ENCODE measurements around the gene CARNS1. TPM values are rescaled to one million over a fixed set of nuclear protein-coding genes. Genes with fewer than 3 reads are reported as not detected.

The CARNS1 gene
- total and polyA plus RNA-seq, 2 of the 13 experiments (the other 11 are each of a cell fraction or from before 2014, with no cell fraction given): not detected

DNA sequence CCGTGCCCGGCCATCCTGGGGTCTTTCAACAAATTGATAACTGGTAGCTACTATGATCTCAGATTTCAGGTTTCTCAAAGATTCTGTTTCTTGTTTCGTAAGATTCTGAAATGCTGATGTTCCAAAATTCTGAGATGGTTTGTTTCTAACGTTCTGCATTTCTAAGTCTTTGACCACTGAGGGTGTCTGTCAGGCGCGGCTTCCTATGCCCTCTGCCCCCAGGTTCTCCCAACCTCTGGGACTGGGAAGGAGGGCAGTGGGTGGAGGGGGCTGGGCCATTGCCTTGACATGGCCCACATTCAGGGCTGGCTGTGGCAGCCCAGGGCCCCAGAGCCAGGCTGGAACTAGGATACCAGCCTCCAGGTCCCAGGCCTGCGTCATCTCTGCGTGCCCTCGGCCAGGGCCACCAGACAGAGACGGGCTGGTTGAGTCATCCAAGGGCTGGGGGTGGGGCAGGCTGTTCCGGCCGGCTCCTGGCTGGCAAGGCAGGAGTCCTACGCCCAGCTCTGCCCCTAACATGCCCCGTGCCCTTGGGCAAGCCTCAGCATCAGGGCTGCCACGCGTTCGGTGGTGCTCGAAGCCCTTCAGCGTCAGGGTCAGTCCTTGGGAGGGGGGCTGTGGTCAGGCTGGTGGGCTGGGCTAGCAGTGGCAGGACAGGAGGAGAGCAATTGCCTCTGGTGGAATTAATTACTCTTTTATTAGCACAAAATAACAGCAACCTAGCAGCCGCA lies 48.4 kb downstream of the CARNS1 start (continued):
- TF ChIP-seq, protein P1, sequence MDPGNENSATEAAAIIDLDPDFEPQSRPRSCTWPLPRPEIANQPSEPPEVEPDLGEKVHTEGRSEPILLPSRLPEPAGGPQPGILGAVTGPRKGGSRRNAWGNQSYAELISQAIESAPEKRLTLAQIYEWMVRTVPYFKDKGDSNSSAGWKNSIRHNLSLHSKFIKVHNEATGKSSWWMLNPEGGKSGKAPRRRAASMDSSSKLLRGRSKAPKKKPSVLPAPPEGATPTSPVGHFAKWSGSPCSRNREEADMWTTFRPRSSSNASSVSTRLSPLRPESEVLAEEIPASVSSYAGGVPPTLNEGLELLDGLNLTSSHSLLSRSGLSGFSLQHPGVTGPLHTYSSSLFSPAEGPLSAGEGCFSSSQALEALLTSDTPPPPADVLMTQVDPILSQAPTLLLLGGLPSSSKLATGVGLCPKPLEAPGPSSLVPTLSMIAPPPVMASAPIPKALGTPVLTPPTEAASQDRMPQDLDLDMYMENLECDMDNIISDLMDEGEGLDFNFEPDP (CRISPR knock-in tag; conservative IDR thresholded peaks at IDR 0.05): no peak
- TF ChIP-seq HOXA5 (CRISPR knock-in tag; IDR thresholded peaks at IDR 0.05) (no peak), ARNTL (CRISPR knock-in tag; IDR thresholded peaks at IDR 0.05) (no peak), KLF13 (CRISPR knock-in tag; IDR thresholded peaks at IDR 0.05) (peak; percentile 82; the same call in 1 of the 2 replicates), CEBPB (IDR thresholded peaks at IDR 0.05; ENCODE audit: borderline replicate concordance, low read depth, low read length) (no peak), ZNF33B (CRISPR knock-in tag; IDR thresholded peaks at IDR 0.05) (no peak), ZFP36L1 (CRISPR knock-in tag; IDR thresholded peaks at IDR 0.05) (no peak), KAT8 (CRISPR knock-in tag; IDR thresholded peaks at IDR 0.05) (peak; percentile 46; the same call in 1 of the 2 replicates), ZNF337 (CRISPR knock-in tag; IDR thresholded peaks at IDR 0.05; ENCODE audit: borderline replicate concordance, low read depth) (no peak), CBX1 (IDR thresholded peaks at IDR 0.05; ENCODE audit: low read depth) (no peak), NCOA5 (CRISPR knock-in tag; IDR thresholded peaks at IDR 0.05) (no peak)
- TF ChIP-seq, protein P2, sequence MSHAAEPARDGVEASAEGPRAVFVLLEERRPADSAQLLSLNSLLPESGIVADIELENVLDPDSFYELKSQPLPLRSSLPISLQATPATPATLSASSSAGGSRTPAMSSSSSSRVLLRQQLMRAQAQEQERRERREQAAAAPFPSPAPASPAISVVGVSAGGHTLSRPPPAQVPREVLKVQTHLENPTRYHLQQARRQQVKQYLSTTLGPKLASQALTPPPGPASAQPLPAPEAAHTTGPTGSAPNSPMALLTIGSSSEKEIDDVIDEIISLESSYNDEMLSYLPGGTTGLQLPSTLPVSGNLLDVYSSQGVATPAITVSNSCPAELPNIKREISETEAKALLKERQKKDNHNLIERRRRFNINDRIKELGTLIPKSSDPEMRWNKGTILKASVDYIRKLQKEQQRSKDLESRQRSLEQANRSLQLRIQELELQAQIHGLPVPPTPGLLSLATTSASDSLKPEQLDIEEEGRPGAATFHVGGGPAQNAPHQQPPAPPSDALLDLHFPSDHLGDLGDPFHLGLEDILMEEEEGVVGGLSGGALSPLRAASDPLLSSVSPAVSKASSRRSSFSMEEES (CRISPR knock-in tag; IDR thresholded peaks at IDR 0.05): no peak
- TF ChIP-seq, protein P3, sequence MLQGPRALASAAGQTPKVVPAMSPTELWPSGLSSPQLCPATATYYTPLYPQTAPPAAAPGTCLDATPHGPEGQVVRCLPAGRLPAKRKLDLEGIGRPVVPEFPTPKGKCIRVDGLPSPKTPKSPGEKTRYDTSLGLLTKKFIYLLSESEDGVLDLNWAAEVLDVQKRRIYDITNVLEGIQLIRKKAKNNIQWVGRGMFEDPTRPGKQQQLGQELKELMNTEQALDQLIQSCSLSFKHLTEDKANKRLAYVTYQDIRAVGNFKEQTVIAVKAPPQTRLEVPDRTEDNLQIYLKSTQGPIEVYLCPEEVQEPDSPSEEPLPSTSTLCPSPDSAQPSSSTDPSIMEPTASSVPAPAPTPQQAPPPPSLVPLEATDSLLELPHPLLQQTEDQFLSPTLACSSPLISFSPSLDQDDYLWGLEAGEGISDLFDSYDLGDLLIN (CRISPR knock-in tag; IDR thresholded peaks at IDR 0.05; ENCODE audit: borderline replicate concordance): no peak
- TF ChIP-seq, protein P4, sequence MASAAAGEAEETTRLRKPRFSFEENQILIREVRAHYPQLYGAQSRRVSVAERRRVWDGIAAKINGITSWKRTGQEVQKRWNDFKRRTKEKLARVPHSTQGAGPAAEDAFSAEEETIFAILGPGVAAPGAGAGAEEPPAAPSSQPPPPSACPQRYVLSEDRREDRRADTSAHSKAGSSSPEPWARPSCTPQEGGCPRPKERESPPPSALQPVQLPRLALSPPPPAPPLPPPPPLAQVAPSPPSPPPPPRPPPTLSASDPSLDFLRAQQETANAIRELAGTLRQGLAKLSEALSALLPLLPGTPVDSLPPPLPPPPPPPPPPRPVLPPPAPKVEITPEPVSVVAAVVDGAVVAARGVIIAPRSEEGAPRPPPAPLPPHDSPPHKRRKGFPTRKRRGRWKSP (CRISPR knock-in tag; IDR thresholded peaks at IDR 0.05): peak; percentile 81; the same call in 1 of the 2 replicates
- TF ChIP-seq, protein P5, sequence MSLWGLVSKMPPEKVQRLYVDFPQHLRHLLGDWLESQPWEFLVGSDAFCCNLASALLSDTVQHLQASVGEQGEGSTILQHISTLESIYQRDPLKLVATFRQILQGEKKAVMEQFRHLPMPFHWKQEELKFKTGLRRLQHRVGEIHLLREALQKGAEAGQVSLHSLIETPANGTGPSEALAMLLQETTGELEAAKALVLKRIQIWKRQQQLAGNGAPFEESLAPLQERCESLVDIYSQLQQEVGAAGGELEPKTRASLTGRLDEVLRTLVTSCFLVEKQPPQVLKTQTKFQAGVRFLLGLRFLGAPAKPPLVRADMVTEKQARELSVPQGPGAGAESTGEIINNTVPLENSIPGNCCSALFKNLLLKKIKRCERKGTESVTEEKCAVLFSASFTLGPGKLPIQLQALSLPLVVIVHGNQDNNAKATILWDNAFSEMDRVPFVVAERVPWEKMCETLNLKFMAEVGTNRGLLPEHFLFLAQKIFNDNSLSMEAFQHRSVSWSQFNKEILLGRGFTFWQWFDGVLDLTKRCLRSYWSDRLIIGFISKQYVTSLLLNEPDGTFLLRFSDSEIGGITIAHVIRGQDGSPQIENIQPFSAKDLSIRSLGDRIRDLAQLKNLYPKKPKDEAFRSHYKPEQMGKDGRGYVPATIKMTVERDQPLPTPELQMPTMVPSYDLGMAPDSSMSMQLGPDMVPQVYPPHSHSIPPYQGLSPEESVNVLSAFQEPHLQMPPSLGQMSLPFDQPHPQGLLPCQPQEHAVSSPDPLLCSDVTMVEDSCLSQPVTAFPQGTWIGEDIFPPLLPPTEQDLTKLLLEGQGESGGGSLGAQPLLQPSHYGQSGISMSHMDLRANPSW (CRISPR knock-in tag; IDR thresholded peaks at IDR 0.05; ENCODE audit: borderline replicate concordance): peak; percentile 25; the same call in 1 of the 2 replicates
- TF ChIP-seq, protein P6, sequence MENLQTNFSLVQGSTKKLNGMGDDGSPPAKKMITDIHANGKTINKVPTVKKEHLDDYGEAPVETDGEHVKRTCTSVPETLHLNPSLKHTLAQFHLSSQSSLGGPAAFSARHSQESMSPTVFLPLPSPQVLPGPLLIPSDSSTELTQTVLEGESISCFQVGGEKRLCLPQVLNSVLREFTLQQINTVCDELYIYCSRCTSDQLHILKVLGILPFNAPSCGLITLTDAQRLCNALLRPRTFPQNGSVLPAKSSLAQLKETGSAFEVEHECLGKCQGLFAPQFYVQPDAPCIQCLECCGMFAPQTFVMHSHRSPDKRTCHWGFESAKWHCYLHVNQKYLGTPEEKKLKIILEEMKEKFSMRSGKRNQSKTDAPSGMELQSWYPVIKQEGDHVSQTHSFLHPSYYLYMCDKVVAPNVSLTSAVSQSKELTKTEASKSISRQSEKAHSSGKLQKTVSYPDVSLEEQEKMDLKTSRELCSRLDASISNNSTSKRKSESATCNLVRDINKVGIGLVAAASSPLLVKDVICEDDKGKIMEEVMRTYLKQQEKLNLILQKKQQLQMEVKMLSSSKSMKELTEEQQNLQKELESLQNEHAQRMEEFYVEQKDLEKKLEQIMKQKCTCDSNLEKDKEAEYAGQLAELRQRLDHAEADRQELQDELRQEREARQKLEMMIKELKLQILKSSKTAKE (CRISPR knock-in tag; IDR thresholded peaks at IDR 0.05; ENCODE audit: borderline replicate concordance): peak; percentile 35; the same call in 1 of the 2 replicates
- TF ChIP-seq, protein P7, sequence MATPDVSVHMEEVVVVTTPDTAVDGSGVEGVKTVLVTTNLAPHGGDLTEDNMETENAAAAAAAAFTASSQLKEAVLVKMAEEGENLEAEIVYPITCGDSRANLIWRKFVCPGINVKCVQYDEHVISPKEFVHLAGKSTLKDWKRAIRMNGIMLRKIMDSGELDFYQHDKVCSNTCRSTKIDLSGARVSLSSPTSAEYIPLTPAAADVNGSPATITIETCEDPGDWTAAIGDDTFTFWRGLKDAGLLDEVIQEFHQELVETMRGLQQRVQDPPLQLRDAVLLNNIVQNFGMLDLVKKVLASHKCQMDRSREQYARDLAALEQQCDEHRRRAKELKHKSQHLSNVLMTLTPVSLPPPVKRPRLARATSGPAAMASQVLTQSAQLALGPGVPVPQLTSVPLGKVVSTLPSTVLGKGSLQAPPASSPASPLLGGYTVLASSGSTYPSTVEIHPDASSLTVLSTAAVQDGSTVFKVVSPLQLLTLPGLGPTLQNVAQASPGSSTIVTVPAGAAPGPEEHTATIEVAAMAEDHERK (CRISPR knock-in tag; IDR thresholded peaks at IDR 0.05; ENCODE audit: low read depth): no peak
